NOMO-1 treated with dmso at 0.1 percent for 144 hours (cell line): ENCODE results near the gene FXYD1.
"Not testable (repeated sequence)": the region's sequence is repeated elsewhere in the genome, so short reads cannot be mapped to it uniquely, and the experiment has no call there.

Source experiments
- DNase-seq: peaks from one replicate; lab custom pipeline; 2025; ENCODE audit not compliant: unreplicated experiment; lab: John Stamatoyannopoulos, UW

The FXYD1 gene

DNA sequence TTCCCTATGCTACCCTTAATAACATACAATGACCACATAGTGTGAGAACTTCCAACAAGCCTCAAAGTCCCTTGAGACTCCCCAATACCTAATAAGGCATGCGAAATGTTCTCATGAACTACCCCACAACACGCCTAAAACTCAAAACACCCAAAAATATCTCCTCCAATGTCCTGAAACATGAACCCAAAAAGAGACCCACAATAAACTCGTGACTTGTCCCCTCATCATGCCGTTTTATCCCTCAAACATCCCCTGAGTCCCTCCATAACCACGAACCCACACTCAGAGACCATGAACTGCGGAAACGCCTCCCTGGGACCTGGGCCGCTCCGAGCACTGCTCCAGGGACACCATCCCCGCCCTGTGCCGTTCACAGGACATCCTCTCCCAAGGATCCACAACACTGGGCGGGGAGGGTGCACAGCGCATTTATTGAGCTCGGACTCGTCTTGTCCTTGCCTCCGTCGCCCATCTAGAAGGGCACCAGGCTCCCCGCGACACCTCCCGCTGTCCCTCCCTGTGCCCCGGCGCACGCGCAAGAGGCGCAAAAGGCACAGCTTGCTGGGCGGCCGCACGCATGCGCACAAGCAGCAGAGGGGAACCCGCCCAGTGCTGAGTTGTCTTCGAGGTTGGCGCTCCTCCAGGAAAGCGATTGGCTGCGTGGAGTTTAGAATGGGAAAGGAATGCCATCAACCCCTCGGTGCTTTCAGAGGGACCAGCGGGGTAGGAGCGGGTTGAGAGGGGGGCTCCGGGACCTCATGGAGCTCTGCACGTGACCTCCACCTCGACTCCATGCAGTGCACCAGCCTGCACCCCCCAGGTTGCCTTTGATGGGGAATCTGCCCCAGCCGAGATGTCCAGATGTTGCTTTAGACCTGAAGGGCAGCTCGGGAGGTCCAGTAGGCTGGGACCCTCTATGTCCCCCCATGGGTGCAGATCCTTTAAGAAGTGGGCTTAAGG lies 14.2 kb upstream of the FXYD1 start:
- peak; percentile 31 for DNase-seq

GRCh38 chr19:35125270-35125717 lies 13.3 kb upstream of the FXYD1 start:
- DNase-seq: no peak

- DNase-seq: no peak
Observed at GRCh38 chr19:35125749-35126623, 12.6 kb upstream of the FXYD1 start.

DNA sequence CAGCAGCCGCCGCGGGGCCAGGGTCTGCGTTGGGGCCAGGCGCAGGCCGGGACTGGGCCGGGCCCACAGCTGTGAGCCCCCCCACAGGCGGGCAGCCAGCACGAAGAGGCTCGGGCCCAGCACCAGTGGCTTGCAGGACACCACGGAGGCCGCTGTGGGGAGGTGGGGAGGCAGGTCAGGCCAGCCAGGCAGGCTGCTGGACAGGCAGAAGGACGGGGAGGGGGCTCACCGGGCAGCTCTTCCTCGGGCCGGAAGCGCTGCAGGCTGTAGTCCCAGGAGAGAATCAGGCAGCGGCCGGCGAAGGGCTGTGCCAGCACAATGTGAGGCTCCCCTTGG lies 12.0 kb upstream of the FXYD1 start:
- no peak for DNase-seq

DNA sequence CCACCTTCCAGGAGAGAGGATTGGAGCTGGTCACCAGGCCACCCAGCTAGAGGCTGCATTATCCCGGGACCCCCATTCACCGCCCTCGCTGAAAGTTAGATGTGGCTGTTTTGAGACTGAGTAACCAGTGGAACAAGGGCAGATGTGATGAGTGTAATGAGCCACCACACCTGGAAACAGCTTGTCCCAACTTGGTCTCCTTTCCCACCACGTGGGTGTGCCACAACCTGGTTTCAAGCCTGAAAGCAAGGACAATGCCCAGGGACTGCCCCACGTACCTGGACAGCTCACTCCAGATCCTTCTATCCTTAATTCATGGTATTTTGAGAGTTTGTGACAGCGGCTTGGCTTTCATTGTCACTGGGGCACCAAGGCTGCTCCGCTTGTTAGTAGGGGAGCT lies 10.8 kb upstream of the FXYD1 start:
- no peak for DNase-seq

GRCh38 chr19:35128398-35129057 lies 10.1 kb upstream of the FXYD1 start:
- no peak for DNase-seq

GRCh38 chr19:35129724-35130274 lies 8.8 kb upstream of the FXYD1 start:
- DNase-seq: not testable (repeated sequence)

- no peak for DNase-seq
Observed at GRCh38 chr19:35130761-35131720, 7.6 kb upstream of the FXYD1 start.

- no peak for DNase-seq
Observed at GRCh38 chr19:35132254-35132653, 6.4 kb upstream of the FXYD1 start.

- DNase-seq: no peak
Observed at GRCh38 chr19:35133826-35134225, 4.8 kb upstream of the FXYD1 start.

DNA sequence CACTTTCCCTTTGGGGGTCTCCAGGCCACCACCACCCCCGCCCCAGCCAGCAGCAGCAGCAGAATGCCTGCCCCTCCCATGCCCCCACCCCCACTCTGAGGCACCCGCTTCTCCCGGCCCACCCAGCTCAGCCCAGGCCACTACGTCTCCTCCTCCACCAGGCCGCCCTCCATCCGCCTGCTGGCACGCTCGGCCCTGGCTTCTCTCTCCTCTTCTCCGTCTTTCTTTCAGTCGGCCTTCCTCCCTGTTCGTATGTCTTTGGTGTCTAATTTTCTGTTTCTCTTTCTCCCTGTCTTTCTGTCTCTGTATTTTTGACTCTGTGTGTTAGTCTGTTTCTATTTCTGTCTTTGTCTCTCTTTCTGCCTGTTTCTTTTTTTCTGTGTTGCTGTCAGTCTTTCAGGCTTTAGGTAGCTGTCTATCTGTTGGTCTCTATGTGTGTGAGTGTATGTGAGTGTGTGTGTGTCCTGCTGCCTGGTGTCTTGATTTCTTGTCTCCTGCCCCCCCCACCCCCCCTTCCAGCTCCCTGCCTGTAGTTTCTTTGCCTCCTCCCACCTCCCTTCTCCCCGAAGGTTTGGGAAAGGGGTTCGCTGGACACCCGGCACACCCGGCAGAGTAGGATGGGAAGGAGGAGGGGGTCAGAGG lies 3.9 kb upstream of the FXYD1 start, which contains the start of gene LGI4:
Gene LGI4, minus strand, starts transcription at position 459 of the 642 bp plus-strand sequence. Its CDS starts 379 bp downstream, at position 80.
- no peak for DNase-seq

DNA sequence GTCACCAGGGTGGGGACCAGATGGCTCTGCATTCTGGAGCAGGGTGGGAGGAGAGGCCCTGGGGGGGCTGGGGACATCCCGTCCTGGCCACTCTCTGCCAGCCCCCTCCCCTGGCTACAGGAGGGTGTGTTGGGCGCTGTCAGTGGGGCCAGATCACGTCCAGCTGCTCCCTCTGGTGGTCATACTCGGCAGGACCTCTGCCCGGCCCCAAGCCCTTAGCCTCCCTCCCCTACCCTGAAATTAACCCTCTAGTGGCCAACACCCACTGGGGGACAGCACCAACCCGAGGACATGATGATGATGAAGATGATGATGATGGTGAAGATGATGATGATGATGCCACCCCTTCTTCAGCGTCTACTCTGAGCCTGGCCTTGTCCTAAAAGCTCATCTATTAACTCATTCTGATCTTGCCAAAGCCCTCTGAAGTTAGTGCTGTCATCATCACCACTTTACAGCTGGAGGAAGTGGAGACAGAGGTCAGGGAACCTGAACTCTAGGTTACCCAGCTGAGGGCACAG lies 3.2 kb upstream of the FXYD1 start:
- peak; percentile 26 for DNase-seq

DNA sequence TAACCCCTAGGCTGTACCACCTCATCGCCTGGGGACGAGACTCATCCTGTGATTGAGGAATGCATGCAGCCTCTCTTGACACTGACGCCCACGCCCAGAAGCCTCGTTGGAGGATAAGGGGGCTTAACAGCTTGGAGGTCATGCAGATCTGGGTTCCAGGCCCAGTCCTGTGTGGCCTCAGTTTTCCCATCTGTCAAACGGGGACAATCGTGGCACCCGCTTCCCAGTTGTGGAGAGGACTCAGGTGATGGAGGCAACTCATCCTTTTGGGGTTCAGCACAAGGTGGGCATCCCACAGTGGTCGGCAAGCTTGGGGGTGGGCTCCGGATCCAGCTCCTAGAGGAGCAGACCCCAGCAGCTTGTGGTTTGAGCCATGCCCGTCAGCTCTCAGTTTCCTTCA lies 2.4 kb upstream of the FXYD1 start:
- no peak for DNase-seq

DNA sequence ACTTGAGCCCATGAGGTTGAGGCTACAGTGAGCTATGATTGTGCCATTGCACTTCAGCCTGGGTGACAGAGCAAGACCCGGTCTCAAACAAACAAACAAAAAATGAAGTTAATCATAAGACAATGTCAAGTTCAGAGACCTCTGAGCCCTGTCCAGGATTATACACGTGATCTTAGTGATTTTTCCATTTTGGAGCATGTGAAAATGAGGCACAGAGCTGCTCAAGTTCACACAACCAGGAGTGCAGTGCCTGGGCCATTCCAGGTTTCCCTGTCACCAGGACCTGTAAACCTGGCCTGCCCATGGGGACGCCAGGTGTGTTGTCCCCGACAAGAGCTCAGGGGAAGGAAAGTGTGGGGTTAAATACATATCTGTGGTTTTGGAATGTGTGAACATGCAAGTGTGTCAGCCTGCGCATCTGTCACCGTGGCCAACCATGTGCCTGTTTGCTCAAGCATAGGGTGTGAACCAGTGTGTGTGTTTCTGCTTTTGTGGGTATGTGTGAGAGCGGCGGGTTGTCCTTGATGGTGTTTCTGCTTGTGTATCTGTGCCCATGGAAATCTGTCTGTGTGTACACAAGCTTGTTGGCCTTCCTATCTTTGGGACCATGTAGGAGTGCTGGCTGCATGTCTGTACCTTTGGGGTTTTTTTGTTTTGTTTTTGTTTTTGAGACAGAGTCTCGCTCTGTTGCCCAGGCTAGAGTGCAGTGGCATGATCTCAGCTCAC lies 1.5 kb upstream of the FXYD1 start:
- DNase-seq: no peak

DNA sequence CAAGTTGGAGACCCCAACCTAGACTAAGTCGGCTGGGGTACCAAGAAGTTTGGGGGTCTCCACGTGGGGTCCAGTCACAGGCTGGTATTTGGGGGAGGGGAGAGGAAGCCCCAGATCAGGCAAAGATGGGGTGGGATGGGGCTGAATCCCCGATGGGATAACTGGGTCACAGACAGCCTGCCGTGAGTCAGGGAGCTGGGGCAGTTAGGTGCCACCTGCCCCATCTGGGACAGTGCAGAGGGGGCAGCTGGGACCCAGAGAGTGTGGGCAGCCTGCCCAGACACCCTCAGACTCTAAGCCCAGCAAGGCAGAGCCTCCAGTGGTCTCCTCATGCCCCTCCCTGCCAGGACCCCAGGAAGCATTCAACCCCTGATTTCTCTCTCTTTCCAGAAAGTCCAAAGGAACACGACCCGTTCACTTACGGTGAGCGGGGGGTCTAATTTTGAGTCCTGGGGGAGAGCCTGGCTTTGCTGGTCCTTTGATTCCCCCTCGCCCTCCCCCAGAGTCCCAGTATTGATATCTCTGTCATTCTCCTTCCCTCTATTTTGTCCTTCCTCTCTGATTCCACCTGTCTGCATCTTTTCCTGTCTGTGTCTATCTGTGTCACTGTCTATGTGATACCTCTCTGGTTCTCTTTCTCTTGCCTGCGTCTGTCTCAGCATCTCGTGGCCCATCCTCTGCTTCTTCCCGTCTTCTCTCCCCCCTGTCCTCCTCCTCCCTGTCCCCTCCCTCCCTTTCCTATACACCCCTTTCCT lies 1.8 kb downstream of the FXYD1 start:
- DNase-seq: no peak

DNA sequence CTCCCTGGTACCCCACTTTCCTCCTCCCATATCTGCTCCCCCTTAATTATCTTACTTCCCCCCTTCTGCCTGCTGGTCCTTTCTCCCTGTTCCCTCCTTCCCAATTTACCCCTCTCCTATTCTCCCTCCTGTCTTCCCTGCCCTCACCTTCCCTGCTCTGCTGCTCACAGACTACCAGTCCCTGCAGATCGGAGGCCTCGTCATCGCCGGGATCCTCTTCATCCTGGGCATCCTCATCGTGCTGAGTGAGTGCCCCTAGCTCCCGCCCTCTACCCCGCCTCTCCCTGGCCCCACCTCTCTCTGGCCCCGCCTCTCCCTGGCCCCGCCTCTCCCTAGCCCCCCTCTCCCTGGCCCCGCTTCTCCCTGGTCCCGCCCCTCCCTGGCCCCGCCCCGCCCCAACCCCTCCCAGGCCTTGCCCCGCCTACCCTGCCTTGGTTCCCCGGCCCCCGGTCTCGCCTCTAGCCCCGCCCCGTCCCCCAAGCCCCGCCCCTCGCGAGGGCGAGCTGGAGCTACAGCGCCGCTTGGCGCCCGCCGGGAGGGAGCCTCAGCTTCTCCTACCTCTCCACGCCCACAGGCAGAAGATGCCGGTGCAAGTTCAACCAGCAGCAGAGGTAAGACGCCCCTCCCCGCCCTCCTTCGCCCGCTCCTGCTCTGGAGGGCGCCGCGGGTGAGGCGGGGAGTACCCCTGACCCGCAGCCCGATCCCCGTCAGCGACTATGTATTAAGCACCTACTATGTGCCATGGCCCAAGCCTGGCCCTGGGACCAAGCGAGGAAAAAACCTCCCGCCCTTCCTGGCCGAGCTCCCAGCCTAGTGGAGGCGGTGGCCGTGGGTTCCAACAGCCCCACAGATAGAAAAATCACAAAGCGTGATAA lies 2.6 kb downstream of the FXYD1 start:
- DNase-seq: peak; percentile 74
